ENCODE results near the gene EIF5A.

DNA sequence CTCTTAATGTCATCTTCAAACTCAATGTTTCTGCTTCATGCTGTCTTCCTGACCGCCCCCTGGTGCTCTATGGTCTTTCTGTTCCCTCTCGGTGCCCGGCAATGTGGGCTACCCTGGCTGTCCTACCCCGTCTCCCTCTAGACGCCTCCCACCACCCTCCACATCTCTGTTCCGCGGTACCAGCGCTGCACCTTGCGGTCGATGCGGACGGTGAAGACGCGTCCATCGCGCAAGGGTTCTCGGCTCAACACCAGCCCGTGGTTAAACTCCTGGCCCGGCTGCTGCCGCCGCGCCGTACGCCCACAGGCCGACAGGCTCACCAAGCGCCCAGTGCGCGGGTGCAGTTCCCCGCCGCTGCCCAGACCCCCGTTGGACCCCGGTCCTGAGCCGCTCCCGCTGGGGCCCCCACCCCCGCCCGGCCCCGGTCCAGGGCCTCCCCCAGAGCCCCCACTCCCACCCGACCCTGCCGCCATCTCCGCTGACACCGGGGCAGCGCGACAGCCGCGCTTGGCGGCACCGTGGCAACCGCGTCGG lies 21.5 kb downstream of the EIF5A start, which contains the start of gene NEURL4:
- TF ChIP-seq CTCF (IDR thresholded peaks at IDR 0.05), result no peak
- no peak for TF ChIP-seq POLR2A (IDR thresholded peaks at IDR 0.05)

Data from thyroid gland (tissue), 4 donors.